OCI-LY1 (cell line): ENCODE data around the gene HSP90AB1.

Source experiments
- H2AFZ ChIP-seq: fragments of 200-600 bp; sonication (generic), shearing (Covaris generic); 2 replicates; pipeline ENCODE4 v1.6.0; 2014; ENCODE audit warnings: antibody characterized with exemption, mild to moderate bottlenecking, low read length
- H3F3A ChIP-seq: fragments of 200-600 bp; sonication (generic), shearing (Covaris generic); 2 replicates; pipeline ENCODE4 v1.6.0; 2014; ENCODE audit warnings: mild to moderate bottlenecking, antibody characterized with exemption, low read length, moderate library complexity; ENCODE audit not compliant: insufficient read depth
- H3K27ac ChIP-seq: fragments of 200-600 bp; sonication (generic); 2 replicates; pipeline ENCODE4 v1.5.1; 2014; ENCODE audit warnings: low read length, mixed run types, mild to moderate bottlenecking, low read depth; ENCODE audit not compliant: poor library complexity, severe bottlenecking
- H3K27me3 ChIP-seq: fragments of 200-600 bp; sonication (generic); 2 replicates; pipeline ENCODE4 v1.6.0; 2014; ENCODE audit warnings: antibody characterized with exemption, mild to moderate bottlenecking, low read length, moderate library complexity; ENCODE audit not compliant: insufficient read depth
- H3K36me3 ChIP-seq: fragments of 200-600 bp; sonication (generic); 2 replicates; pipeline ENCODE4 v1.6.1; 2014; ENCODE audit warnings: mild to moderate bottlenecking, antibody characterized with exemption, low read length, moderate library complexity, mixed read lengths; ENCODE audit not compliant: insufficient read depth
- H3K4me1 ChIP-seq: fragments of 200-600 bp; sonication (generic); 2 replicates; pipeline ENCODE4 v1.5.1; 2014; ENCODE audit warnings: mild to moderate bottlenecking, low read length, moderate library complexity; ENCODE audit not compliant: insufficient read depth, severe bottlenecking
- H3K4me2 ChIP-seq: fragments of 200-600 bp; sonication (generic), shearing (Covaris generic); 2 replicates; pipeline ENCODE4 v1.6.1; 2014; ENCODE audit warnings: low read length
- H3K4me3 ChIP-seq: fragments of 200-600 bp; sonication (generic); 2 replicates; pipeline ENCODE4 v1.5.1; 2014; ENCODE audit warnings: low read length, low read depth, mild to moderate bottlenecking, mixed read lengths; ENCODE audit not compliant: poor library complexity, severe bottlenecking
- H3K79me2 ChIP-seq: fragments of 200-600 bp; shearing (Covaris generic); 2 replicates; pipeline ENCODE4 v1.6.1; 2016; ENCODE audit warnings: mixed run types, low read length, mixed read lengths; ENCODE audit not compliant: insufficient read depth
- H3K9ac ChIP-seq: fragments of 200-600 bp; sonication (generic), shearing (Covaris generic); 2 replicates; pipeline ENCODE4 v1.6.1; 2014; ENCODE audit warnings: mild to moderate bottlenecking, low read length, mixed read lengths
- H3K9me2 ChIP-seq: fragments of 200-600 bp; sonication (generic), shearing (Covaris generic); 2 replicates; pipeline ENCODE4 v1.6.1; 2014; ENCODE audit warnings: low read depth, mild to moderate bottlenecking, low read length, mixed read lengths
- H3K9me3 ChIP-seq: fragments of 200-600 bp; shearing (Covaris generic); 2 replicates; pipeline ENCODE4 v1.6.1; 2014; ENCODE audit warnings: low read length, mixed read lengths
- H4K20me1 ChIP-seq: fragments of 200-600 bp; sonication (generic), shearing (Covaris generic); 2 replicates; pipeline ENCODE4 v1.6.0; 2016; ENCODE audit warnings: mild to moderate bottlenecking, low read length; ENCODE audit not compliant: insufficient read depth
- CTCF ChIP-seq: fragments of 200-600 bp; sonication (generic), shearing (Covaris generic); IDR thresholded peaks from 2 replicates; pipeline ENCODE4 v1.5.1; 2017; ENCODE audit warnings: mild to moderate bottlenecking, antibody characterized with exemption, low read length, moderate library complexity, mixed read lengths
- EZH2 ChIP-seq: fragments of 200-600 bp; sonication (generic), shearing (Covaris generic); IDR thresholded peaks from 2 replicates; pipeline ENCODE4 v1.8.0; 2017; ENCODE audit warnings: borderline replicate concordance, mixed run types, mild to moderate bottlenecking, antibody characterized with exemption, low read length, moderate library complexity, mixed read lengths

HSP90AB1 gene

GRCh38 chr6:44278315-44278714 lies 31.4 kb downstream of the HSP90AB1 start:
- Histone ChIP-seq H3K4me2 (no peak overlapping the region), H3F3A (no peaks in the 10 kb centered on the region), H3K9ac (no peak overlapping the region), H3K4me3 (no peak overlapping the region), H3K27me3 (no peaks in the 10 kb centered on the region), H3K36me3 (no peaks in the 10 kb centered on the region), H3K9me2 (no peaks in the 10 kb centered on the region), H3K79me2 (no peaks in the 10 kb centered on the region), H3K9me3 (no peaks in the 10 kb centered on the region), H4K20me1 (no peaks in the 10 kb centered on the region), H2AFZ (no peak overlapping the region), H3K4me1 (no peaks in the 10 kb centered on the region), H3K27ac (no peak overlapping the region)
- TF ChIP-seq EZH2 (no peak), CTCF (no peak)

- Histone ChIP-seq H3F3A (no peaks in the 10 kb centered on the region), H4K20me1 (no peaks in the 10 kb centered on the region), H3K79me2 (no peaks in the 10 kb centered on the region), H3K9ac (no peak overlapping the region), H3K4me3 (no peak overlapping the region), H2AFZ (no peak overlapping the region), H3K27ac (no peak overlapping the region), H3K9me3 (no peaks in the 10 kb centered on the region), H3K9me2 (no peaks in the 10 kb centered on the region), H3K27me3 (no peaks in the 10 kb centered on the region), H3K4me2 (no peak overlapping the region), H3K36me3 (no peaks in the 10 kb centered on the region), H3K4me1 (no peaks in the 10 kb centered on the region)
- TF ChIP-seq CTCF (no peak), EZH2 (no peak)
These were observed 32.1 kb downstream of the HSP90AB1 start for GRCh38 chr6:44278774-44279697.

- H4K20me1 ChIP-seq, result no peaks in the 10 kb centered on the region
- no peaks in the 10 kb centered on the region for H3K9me2 ChIP-seq
- TF ChIP-seq CTCF (no peak), EZH2 (no peak)
- H3K27me3 ChIP-seq, result 0 out of 2 replicates have a peak, but pooled peaks cover 3% of the 10 kb centered on the region
- H3K36me3 ChIP-seq, result no peaks in the 10 kb centered on the region
- H3K9ac ChIP-seq, result no peak overlapping the region
- H3K4me1 ChIP-seq, result no peaks in the 10 kb centered on the region
- H3K9me3 ChIP-seq, result no peaks in the 10 kb centered on the region
- H3K4me3 ChIP-seq, result no peak overlapping the region
- H3K79me2 ChIP-seq, result no peaks in the 10 kb centered on the region
- H3K27ac ChIP-seq, result no peak overlapping the region
- no peak overlapping the region for H2AFZ ChIP-seq
- no peak overlapping the region for H3K4me2 ChIP-seq
- H3F3A ChIP-seq, result no peaks in the 10 kb centered on the region
These were observed 37.2 kb downstream of the HSP90AB1 start for GRCh38 chr6:44284121-44284520.
